GM18873 (cell line): ENCODE data around the gene MECP2.

Source experiments
- ATAC-seq: cut with Tn5 transposase; IDR thresholded peaks from one replicate; pipeline ENCODE4 v1.9.1; 2021; ENCODE audit warnings: mild to moderate bottlenecking, moderate library complexity, moderate number of reproducible peaks; ENCODE audit not compliant: unreplicated experiment, low FRiP score

Gene MECP2

DNA sequence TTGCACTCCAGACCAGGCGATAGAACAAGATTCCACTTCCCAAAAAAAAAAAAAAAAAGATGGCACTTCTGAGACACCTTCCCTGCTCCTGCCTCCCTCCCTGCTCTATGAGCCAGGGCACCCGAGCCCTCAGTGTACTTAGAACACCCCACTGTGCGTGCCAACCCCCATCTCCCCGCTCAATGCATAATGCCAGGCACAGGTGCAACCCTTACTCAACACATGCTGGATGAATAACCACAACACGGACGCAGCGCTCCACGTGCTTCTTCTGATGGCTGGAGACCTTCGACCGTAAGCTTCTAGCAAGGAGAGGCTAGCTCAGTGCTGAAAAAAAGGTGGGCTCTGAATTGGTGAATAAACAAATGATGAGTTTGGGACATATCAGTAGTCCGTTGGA is 57.9 kb downstream of the MECP2 start:
- no peak for ATAC-seq

DNA sequence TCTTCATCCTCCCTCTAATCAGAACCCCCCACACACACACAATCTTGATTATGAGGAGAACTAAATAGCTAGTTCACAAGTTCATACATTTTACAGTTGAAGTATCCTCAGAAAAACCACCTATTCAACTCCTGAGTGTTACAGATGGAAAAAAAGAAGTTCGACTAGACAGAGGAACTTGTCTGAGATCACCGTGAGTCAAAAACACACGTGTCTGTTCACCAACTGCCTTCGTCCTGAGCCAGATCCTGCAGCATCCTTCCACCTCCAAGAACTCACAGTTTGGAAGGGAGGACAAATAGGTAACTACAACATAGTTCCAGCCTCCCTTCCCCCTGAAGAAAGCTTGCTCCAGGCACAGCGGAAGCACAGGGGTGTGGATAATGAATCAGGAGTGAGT is 58.9 kb downstream of the MECP2 start:
- ATAC-seq, result no peak

DNA sequence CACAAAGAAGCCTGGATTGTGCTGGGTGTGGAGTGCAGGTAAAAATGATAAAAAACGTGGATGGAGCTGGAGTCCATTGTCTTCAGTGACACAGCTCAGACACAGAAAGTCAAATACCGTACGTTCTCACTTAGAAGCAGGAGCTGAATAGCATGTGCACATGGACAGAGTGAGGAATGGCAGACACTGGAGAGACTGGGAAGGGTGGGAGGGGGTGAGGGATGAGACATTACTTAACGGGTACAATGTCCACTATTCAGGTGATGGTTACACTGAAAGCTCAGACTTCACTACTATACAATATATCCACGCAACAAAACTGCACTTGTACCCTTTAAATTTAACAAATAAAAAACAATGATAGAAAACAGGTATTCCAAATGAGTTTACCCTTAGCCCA is 59.8 kb downstream of the MECP2 start:
- ATAC-seq, result no peak

DNA sequence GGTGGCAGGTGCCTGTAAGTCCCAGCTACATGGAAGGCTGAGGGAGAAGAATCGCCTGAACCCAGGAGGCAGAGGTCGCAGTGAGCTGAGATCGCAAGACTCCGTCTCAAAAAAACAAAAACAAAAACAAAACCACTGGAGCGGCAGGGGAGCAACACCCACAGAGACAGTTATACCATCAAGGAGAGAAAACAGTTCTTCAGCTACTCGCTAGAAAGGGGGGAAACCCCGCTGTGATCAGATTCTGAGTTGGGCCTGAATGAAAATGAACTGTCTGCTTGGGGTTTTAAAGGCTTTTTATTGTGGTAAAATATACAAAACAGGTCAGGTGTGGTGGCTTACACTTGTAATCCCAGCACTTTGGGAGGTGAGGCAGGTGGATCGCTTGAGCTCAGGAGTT is 61.0 kb downstream of the MECP2 start:
- ATAC-seq, result no peak

DNA sequence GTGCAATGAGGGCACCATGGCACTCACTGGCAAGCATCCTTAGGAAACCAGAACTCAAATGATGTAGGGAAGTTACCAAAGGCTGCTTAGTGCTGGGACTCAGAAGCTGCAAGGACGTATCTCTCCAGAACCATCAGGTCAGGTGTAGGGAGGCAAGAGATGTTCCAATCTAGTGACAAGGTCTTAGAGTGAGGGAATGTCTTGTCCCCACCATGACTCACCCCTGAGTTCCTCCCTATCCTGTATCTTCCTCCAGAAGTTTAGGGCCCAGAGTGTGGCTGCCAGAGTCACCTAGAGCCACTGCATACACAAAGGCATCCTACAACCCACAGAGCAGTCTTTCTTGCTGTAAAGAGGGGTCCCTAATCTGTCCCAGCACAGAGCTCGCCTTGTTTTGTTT is 63.7 kb downstream of the MECP2 start:
- ATAC-seq, result no peak

DNA sequence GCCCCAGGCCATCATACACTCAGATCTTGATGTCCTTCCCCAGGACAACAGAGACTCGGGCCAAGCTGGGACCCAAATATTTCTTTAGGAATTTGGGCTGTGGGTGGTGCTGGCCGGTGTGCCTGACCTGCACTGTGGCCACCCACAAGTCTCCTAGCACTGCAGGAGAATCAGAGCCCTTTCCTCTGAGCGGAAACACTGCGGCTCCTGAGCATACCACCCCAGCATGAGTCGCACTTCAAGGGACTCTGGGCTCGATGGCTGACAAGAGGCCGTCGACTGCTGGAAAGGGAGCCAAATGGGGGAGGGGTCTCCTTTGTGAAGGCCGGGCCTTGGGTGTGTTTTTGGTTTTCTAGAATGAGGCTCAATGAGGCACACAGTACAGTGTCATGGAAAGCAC is 64.9 kb downstream of the MECP2 start:
- no peak for ATAC-seq

DNA sequence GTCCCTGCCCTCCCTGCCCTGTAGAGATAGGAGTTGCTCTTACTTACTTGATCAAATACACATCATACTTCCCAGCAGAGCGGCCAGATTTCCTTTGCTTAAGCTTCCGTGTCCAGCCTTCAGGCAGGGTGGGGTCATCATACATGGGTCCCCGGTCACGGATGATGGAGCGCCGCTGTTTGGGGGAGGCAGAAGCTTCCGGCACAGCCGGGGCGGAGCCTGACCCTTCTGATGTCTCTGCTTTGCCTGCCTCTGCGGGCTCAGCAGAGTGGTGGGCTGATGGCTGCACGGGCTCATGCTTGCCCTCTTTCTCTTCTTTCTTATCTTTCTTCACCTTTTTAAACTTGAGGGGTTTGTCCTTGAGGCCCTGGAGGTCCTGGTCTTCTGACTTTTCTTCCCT is 65.4 kb downstream of the MECP2 start:
- no peak for ATAC-seq

DNA sequence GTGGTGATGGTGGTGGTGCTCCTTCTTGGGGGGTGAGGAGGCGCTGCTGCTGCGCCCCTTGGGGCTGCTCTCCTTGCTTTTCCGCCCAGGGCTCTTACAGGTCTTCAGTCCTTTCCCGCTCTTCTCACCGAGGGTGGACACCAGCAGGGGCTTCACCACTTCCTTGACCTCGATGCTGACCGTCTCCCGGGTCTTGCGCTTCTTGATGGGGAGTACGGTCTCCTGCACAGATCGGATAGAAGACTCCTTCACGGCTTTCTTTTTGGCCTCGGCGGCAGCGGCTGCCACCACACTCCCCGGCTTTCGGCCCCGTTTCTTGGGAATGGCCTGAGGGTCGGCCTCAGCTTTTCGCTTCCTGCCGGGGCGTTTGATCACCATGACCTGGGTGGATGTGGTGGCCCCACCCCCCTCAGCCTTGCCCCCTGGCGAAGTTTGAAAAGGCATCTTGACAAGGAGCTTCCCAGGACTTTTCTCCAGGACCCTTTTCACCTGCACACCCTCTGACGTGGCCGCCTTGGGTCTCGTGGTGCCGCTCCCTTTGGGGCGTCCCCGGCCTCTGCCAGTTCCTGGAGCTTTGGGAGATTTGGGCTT is 66.7 kb downstream of the MECP2 start:
- no peak for ATAC-seq

DNA sequence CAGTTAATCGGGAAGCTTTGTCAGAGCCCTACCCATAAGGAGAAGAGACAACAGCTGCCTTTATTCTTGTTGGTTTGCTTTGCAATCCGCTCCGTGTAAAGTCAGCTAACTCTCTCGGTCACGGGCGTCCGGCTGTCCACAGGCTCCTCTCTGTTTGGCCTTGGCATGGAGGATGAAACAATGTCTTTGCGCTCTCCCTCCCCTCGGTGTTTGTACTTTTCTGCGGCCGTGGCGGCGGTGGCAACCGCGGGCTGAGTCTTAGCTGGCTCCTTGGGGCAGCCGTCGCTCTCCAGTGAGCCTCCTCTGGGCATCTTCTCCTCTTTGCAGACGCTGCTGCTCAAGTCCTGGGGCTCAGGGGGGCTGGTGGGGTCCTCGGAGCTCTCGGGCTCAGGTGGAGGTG is 67.3 kb downstream of the MECP2 start:
- ATAC-seq, result no peak

DNA sequence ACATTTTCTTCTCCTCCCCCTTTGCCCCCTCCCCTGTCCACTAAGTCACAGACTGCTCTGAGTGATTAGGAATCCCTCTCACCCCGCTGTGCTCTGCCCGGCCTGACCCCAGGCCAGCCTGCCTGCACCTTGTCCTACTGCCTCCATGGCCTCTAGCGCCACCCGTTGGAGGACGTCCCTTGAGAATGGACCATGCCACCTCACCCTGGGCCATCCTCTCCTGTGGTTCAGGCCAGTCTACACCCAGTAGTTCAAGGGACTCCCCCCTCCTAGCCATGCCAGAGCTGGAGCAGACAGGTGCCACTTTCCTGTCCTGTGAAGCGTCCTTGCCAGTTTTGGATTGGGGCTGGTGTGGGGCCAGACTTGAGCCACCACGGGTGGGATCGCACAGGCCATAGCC is 68.1 kb downstream of the MECP2 start:
- ATAC-seq, result no peak

DNA sequence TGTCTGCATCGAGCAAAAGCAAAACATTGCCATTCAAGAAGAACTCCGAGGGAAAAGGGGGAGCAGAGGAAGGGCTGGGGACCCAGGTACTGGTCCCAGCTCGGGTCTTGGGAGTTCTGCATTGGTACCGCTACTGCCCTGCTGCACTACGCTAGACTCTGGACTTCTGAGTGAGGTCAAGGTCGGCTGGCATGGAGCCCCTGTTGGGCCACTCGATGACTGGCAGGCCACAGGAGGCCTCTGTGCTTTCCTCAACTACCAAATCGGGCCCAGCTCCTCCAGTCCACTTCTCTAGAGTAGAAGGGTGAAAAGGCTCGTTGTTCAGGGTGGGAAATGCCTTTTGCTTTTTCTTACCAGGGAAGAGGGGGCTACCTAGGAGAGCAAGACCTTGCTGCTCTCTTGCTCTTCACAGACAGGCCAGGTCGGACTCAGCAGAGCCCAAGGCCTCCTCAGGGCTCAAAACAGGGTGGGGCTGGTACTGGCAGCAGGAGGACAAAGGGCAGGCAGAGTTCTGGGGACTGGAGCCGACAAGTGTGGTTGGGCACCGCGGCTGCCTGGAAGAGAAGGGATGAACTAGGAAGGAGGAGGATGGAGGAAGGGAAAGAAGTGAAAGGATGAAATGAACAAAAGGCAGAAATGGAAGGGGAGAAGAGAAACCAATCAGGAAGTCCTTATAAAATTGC is 68.9 kb downstream of the MECP2 start:
- no peak for ATAC-seq

DNA sequence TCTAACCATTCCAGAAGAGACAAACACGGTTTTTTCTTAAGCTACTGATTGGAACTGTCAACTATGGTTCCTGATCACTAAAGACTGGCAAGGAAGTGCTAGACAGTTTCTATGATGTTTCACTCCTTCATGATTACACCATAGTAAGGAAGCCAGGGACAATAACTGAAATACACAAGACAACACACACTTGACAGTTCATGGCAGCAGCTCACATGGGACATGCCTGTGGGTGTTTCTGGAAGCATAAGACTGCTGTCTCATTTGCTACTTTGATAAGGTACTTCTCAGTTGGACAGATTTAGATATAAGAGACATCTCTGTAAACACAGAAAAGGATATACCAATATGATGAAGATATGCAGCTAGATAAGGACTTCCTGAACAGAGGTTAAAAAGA is 69.5 kb downstream of the MECP2 start:
- no peak for ATAC-seq

DNA sequence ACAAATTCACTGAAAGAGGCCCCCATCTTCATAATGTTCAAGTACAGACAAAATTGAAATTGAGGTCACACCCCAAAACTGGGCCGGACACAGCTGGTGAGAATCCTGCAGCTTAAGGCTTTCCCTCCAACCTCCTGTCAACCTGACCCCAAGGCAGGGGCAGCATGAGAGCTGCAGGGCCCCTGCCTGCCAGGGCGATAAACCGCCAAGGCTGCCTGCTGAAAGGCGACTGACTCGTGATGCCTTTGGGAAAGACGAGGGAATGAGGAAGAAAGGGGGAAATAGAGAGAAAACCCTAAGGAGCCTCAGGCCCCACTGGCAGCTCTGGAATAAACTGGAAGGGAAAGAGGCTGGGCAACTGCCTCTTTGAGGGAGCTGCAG is 70.5 kb downstream of the MECP2 start:
- ATAC-seq, result no peak

DNA sequence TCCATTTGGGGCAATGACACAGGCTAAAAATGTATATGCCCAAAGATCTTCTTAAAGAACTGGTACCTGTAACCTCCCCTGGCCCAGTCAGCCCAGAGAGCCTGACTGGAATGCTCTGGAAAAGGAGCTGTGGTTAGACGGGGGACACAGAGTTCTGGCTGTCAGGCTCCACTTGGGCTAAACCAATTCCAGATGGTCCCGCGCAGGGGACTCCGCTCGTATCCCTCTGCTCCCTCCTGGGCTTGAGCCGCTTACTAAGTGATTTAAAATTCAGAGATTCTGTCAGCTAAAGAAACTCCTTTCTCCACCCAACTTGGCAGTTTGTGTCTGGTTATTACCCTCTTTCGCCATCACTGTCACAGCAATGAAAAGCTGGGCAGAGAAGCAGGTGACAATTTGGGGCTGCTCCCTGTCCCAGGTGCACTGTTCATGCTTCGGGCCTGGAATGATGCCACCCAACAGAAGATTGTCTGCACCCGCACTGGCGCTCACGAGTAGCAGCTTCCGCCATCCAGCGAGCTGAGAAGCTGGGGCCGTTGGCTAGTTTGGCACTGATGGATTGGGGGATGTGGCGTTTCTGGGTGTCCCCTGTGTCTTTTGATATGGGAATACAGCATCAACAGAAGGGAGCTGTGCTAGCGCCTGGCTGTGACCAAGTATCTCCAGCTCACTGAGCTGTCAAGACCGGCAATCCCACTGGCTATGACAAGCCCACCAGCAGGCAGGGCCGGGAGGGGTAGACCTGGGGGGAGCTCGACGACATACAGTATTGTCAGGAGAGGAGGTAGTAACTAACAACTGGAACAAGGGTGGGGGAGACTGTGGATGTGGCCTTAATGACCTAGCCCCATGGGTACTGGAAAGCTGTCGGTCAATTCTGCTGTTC is 71.1 kb downstream of the MECP2 start:
- no peak for ATAC-seq

DNA sequence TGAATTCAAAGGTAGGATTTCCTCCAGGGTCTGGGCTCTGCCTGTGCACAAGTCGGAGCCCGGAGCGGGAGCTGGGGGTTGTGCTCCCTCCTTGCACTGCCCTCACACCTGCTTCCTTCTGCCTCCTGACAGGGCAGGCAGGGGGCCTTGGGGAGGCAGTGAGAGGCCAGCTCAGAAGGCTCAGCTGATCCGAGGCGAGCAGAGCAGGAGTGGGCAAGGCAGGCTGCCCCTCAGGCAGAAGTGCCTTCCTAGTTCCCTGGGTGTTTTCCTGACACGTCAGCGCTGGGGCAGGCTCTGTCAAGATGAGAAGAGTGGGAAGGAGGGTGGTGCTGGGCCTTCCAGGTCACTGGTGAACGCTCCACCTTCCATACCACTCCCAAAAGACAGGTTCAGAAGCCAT is 72.3 kb downstream of the MECP2 start:
- no peak for ATAC-seq

DNA sequence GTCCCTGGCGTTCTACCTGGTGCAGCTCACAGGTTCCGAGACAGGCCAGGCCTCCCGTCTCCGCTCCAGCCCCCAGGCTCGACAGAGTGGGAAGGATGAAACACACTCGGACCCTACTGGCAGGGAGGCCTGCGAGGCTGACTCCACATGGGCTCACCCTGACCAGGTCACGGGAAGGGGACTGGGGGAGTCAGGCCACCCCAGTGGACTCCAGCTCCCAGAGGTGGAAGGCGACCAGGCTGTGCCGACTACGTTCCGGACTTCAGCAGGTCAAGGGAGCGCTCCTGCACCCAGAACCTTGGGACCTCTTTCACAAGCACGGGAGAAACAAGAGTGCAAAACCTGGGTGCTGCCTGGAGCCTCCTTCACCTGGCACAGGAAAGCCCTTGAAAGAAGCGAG is 73.2 kb downstream of the MECP2 start:
- no peak for ATAC-seq

DNA sequence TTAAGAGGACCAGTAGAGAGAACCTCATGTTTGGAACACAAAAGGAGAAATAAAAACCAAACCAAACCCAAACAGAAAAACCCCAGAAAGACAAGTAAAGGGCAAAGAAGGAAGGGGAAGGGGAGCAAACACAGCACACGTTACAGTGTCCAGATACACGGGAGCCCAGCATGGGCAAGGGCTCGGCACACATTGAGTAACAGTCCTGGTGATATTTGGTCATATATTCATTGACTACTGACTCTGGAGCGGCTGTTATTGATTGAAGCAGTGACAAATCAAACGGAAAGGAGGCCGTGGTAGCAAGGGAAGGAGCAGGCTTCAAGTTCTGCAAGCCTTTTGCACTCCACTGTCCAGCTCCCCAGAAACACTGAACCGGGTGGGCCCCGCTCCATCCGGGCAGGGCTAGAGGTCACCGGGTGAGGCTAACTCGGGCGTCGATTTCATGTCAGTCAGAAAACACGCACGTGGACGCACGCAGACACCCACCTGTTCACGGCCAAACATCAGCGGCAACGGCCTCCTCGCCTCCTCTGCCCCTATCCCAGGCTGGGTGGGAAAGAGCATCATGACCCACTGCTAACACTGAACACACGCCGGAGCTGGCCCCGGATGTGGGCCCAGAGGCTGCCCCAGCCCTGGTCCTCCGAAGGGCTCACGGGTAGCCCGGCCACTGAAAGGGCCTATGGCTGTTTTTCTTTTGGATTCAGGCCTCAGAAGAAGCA is 74.1 kb downstream of the MECP2 start:
- ATAC-seq, result no peak

DNA sequence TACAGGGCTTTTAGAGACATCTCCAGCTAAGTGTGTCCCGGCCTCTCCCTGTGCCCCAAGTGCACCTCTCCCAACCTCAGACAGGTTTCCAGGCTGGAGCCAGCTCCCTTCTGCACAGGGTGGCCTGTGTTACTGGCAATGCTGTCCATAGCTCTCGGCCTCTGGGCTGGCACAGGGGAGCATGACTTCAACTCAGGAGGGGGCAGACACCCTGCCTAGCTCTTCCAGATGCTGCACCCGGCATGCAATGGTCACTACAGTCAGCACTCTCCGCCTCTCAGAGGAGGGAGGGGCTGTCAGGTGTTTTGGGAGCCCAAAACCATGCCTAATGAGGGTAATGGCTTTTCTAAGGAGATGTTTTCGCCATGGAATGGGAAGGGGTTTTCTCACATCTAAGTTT is 75.4 kb downstream of the MECP2 start:
- no peak for ATAC-seq

DNA sequence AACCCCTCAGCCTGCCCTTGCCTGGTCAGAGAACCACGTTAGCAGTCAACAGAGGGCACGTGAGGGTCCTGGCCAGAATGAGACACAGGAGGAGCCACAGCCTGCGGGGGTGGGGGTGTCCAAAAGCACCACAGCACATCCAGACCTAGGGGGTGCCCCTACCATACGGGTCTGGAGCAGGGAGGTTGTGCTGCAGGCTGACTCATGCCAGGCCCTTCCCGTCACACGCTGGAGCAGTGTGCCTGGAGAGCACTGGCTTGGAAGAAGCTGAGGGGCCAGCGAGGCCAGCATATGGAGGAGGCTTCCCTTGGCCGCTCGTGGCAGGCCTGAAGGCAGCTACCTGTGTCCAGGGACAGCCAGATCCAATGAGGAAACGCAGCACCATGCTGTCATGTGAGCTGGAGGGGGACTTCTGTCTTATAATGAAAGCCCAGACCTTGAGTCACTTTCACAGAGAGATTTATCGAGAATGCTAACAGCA is 76.3 kb downstream of the MECP2 start:
- ATAC-seq, result no peak

DNA sequence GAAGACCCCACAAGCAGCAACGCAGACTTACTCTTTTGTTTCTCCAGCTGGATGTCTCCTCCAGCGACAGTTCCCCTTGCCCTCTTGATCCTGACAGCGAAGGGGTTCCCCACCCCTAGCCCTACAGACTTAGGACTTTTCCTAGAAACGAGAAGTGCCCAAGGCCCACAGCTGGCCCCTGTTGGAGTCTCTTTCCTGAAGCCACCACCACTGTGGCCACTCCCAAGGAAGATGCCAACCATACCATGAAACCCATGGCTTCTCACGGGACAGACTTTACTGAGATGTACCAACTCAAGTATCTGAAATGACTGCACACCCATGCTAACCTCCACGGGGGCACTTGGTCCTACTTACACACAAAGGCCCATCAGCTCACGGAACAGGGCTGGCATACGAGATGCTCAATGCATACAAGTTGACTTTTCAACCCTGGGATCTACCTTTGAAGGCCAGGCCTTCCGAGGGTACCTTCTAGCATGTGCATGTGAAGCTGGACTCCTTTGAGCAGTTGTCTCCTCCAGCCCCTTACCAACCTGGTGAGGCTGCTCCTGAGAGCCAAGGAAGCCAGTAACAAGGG is 76.9 kb downstream of the MECP2 start:
- ATAC-seq, result no peak
